CD4-positive, alpha-beta T cell treated with Interleukin-12 subunit alpha and Interleukin-12 subunit beta, for 1 hour (primary cell): ENCODE data around the gene ME2.
A peak's percentile ranks its signal among the peaks of the same experiment; 100 is the strongest.
"Not testable (repeated sequence)": the region's sequence is repeated elsewhere in the genome, so short reads cannot be mapped to it uniquely, and the experiment has no call there.

Source experiments
- DNase-seq: peaks from one replicate; pipeline ENCODE4 v3.0.0-alpha.2; 2020

Gene ME2

GRCh38 chr18:50928551-50928950 lies 49.6 kb downstream of the ME2 start:
- no peak for DNase-seq

- DNase-seq = no peak
Observed at GRCh38 chr18:50933684-50934083, 54.8 kb downstream of the ME2 start.

DNA sequence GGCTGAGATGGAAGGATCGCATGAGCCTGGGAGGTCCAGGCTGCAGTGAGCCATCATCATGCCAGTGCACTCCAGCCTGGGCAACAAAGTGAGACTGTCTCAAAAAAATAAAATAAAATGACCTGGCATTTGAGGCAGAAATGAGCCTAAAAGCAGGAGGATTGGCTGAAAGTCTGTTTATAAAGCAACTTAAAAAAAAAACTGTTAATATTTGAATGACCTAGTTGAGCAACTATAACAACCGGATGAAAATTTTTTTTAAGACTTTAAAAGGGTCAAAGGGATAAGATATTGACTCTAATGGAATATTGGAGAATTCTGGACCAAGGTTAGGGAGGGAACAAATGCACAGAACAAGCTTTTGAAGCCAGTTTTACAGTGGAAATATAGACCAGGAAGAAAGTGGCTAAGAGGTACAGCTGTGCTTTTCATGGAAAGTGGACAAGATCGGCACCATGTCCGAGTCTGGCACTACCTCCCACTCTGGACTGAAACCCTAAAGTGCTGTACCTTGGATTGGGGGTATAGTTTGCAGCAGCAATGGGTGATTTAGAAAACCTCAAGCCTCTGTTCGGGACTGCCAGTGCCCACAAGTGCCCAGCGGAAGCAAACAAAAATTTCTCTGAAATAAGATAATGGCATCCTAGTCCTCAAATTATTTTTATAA lies 55.8 kb downstream of the ME2 start:
- DNase-seq = no peak

- DNase-seq = no peak
Observed at GRCh38 chr18:50935493-50936191, 56.7 kb downstream of the ME2 start.

GRCh38 chr18:50937183-50937582 lies 58.3 kb downstream of the ME2 start:
- DNase-seq = no peak

GRCh38 chr18:50938912-50939311 lies 60.0 kb downstream of the ME2 start:
- DNase-seq = no peak

GRCh38 chr18:50944245-50944932 lies 65.5 kb downstream of the ME2 start:
- DNase-seq = no peak

GRCh38 chr18:50945918-50946317 lies 67.0 kb downstream of the ME2 start:
- not testable (repeated sequence) for DNase-seq

DNA sequence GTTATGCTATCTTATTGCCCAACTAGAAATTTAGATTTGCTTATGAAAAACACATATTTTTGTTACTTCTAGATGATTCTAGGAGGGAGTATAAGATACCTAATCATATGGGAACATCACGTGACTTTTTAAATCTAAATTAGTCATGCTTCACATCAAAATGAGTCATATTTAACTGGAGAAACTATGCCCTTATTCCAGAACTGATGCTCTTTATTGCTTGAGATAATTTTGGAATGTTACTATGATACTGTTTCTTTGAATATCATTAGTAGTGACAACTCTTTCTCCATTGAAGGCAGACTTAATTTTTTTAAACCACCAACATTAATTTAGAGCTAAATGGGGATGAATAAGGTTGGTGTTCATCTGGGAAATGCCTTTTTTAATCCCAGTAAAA lies 69.0 kb downstream of the ME2 start:
- DNase-seq = no peak

DNA sequence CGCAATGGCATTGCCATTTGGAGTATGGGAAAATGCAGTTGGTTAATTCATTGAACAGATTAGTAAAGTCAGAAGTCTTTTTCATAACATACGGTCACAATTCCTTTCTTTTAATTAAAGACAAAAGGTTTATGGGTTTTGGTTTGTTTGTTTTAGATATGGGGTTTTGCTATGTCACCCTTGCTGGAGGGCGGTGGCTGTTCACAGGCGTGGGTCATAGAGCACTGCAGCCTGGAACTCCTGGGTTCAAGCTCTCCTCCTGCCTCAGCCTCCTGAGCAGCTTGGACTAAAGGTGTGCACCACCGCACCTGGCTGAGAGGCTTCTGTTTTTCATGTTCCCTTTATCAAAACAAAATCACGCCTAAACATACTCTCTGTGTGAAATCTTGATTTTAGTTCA lies 70.3 kb downstream of the ME2 start:
- no peak for DNase-seq

DNA sequence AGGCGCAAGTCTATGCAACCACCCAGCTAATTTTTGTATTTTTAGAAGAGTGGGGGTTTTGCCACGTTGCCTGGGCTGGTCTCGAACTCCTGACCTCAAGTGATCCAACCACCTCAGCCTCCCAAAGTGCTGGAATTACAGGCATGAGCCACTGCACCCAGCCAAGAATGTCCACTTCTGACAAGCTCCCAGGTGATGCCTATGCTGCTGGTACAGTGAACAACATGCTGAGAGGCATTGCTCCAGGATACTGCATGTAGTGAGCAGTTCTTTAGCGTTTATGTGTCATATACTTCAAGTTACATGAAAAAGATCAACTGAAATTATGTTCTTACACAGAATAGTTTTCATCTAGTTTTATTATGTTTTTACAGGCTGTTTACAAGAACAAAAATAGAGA lies 71.7 kb downstream of the ME2 start:
- no peak for DNase-seq

DNA sequence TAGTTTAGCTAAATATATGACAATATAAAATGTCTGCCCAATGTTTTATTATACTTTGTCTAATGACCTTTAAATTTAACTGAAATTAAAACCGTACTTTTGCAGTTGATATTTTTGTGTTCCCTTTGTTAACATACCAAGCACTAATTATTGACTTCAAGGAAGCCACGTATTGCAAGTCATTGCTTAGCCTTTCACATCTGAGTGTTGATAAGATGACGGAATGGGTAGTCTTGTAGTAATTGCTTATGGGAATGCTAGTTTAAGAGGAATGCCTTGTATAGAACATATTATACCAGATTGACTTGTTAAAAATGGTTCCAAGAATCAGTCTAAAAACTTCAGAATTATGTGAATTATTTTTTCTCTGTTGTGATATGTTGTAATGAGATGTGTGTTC lies 74.9 kb downstream of the ME2 start:
- no peak for DNase-seq

GRCh38 chr18:50955253-50955652 lies 76.3 kb downstream of the ME2 start:
- DNase-seq = no peak

DNA sequence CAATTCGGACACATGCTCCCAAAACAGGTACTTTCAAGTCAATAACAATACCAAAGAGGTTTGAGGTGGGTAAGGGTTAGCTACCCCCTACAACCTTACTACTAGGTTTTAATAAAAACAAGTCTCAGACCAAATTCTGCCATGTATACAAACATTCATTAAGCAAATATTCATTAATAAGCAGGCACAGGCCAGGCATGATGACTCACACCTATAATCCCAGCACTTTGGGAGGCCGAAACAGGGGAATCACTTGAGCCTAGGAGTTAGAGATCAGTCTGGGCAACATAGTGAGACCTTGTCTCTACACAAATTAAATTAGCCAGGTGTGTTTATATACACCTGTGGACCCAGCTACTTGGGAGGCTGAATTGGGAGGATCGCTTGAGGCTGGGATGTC lies 77.2 kb downstream of the ME2 start:
- no peak for DNase-seq

DNA sequence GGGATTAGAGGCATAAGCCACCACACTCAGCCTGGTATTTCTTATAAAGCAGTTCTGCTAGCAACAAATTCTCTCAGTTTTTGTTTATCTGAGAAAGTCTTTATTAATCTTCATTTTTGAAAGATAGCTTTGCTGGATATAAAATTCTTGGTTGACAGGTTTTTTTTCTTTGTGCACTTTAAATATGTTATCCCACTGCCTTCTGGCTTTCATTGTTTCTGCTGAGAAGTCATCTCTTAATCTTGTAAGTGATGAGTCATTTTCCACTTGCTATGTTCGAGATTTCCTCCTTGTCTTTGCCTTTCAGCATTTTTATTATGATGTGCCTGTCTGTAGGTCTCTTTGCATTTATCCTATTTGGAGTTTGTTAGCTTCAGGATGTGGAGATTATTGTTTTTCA lies 83.1 kb downstream of the ME2 start:
- no peak for DNase-seq

- peak; percentile 73 for DNase-seq
Observed at GRCh38 chr18:50967714-50968661, 89.1 kb downstream of the ME2 start, which contains the start of gene ELAC1. Gene ELAC1, plus strand, starts transcription at chr18:50968040. Its CDS starts 6,365 bp downstream, at chr18:50974405.

DNA sequence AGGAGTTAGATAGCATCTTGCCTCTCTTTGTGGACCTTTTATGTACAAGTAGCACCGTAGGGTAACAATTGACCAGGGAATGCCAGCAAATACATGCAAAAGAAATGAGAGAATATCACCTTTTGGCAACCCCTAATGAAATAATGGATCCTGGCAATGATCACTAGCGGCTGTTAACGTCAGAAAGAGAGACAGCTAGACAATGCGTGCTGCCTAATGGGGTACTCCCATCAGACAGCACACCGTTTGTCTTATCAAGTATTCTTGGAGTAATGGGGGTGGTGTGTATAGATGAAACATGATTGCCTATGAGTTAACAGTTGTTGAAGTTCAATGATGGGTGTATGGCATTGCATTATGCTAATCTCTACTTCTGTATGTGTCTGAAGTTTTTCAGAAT lies 90.5 kb downstream of the ME2 start:
- DNase-seq = no peak

- no peak for DNase-seq
Observed at GRCh38 chr18:50970006-50970405, 91.1 kb downstream of the ME2 start.

- not testable (repeated sequence) for DNase-seq
Observed at GRCh38 chr18:50972404-50972803, 93.5 kb downstream of the ME2 start.

DNA sequence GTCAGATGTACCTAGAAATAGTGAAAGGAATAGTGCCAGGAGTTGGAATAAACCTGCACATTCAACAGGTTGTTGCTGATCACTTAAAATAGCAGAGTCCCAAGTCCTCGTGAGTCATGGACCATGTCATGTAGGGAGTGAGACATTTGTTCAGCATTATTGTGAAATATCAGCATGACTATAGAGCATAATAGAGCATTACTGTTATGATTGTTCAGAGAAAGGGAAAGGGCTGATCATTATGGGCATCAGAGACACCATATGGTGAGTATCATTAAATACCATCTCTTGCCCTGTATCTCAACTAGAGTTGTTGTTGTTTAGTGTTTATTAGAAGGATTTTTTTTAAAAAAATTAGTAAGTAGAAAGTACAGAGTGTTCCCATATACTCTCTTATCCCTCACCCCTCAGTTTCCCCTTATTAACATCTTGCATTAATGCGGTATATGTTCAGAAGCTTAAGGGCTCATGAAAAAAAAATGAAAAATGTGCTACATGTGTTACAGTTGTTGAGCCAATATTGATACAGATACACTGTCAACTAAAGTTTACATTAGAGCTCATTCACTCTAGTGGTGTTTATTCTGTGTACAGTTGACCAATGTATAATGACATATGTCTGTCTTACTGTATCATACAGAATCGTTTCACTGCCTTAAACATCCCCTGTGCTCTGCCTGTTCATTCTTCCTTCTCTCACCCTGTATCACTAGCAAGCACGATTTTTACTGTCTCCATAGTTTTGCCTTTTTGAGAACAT lies 94.6 kb downstream of the ME2 start:
- DNase-seq = no peak

DNA sequence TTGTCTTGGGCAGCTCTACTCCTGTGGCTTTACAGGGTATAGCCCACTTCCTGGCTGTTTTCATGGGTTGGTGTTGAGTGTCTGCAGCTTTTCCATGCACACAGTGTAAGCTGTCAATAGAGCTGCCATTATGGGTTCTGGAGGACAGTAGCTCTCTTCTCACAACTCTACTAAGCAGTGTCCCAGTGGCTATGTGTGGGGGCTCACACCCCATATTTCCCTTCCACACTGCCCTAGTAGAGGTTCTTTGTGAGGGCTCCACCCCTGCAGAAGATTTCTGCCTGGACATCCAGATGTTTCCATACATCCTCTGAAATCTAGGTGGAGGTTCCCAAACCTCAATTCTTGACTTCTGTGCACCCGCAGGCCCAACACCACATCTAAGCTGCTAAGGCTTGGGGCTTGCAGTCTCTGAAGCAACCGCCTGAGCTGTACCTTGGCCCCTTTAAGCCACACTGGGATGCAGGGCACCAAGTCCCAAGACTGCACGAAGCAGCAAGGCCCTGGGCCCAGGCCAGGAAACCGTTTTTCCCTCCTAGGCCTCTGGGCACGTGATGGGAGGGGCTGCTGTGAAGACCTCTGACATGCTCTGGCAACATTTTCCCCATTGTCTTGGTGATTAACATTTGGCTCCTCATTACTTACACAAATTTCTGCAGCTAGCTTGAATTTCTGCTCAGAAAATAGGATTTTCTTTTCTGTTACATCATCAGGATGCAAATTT lies 98.3 kb downstream of the ME2 start:
- no peak for DNase-seq
